GM21528 (cell line): Measurements from ENCODE around the gene HNMT.
"Not testable (repeated sequence)": the region's sequence is repeated elsewhere in the genome, so short reads cannot be mapped to it uniquely, and the experiment has no call there.

Experiments used
- ATAC-seq: cut with Tn5 transposase; IDR thresholded peaks from one replicate; pipeline ENCODE4 v1.9.1; 2021; ENCODE audit warnings: mild to moderate bottlenecking, moderate library complexity; ENCODE audit not compliant: unreplicated experiment, low FRiP score

HNMT gene

DNA sequence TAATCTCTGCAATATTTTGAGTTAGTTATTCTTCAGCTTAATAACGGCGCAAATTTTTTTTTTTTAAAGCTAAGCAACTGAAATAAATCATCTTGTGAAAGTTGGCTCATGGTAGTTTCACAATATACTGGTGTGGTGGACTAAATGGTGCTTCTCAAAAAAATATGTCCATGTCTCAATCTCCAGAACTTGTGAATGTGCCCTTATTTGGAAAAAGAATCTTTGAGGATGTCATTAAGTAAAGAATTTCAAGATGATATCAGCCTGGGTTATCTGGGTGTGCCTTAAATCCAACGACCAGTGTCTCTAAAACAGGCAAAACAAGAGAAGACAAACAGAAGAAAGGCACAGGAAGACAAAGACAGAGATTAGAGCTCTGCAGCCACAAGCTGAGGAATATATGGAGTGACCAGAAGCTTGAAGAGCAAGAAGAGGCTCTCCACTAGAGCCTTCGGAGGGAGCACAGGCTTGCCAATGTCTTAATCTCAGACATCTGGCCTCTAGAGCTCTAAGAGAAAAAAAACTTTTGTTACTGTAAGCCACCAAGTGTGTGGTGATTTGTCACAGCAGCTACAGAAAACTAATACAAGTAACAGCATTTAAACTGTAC lies 71.4 kb downstream of the HNMT start:
- ATAC-seq, result no peak

DNA sequence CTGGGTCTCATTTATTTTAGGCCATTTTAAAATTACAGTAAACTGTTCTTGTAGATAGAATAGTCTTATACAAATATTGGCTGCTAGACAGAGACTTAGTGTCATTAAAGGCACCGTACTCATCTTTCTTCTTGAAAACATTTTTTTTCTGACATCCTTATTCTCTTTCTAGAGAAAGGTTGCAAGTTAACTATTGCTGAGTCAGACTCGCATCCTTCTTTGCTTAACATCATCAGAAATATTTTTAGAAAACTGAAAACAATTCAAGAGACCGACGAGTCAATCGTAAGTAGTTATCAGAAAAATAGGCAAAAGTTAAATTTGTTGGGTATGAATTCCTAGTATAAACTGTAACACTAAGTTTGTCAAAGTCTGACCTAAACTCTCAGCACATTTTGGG lies 72.2 kb downstream of the HNMT start:
- no peak for ATAC-seq

DNA sequence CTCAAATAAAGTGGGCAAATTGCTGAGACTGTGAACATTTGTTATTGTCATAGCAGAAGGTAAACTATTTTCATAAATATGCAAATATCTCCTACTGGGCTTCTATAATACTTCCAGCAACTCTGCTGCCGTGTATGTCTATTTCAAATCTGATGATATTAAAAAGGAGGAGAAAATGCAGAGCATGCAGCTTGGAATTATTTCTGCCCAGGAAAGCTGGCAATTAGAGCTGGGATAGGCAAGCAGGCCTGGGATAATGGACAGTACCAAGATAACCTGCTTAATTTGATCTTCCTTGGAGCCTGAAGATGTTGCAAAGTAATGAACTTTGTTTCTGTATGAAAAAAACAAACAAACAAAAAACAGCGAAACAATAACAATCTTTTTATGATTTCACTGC lies 72.8 kb downstream of the HNMT start:
- no peak for ATAC-seq

DNA sequence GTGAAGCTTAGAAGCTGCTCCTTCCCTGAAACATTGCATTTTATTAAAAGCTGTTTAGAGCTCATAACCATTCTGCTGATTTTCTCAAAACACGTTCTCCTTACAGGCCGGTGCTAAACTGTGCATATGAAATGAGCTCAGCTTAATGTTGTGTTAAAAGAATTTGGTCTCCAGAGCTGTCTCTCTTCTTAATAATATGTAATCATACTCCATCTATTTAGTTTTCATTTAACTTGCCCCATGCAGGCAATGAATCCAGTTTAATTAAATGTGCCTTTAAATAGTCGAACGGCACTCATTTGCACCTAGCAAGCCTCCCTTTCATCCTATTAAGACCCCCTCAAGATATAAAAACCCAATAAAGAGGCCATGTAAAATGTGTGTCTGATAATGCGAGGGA lies 76.3 kb downstream of the HNMT start:
- no peak for ATAC-seq

DNA sequence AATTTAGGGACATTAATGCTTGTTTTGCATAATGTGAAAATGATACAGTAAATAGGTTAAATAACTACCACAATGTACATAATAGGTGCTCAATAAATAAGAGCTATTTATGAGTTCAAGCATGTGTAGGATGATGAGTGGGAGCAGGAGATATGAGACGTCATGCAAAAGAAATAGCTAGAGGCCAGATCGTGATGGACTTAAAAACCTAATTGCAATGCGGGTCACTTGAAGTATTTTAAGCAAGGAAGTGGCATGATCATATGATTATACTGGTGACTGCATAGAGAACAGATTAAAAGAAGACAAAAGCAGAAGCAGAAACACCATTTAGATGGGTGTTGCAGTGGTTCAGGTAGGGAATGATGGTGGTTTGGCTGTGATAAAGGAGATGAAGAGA lies 78.0 kb downstream of the HNMT start:
- no peak for ATAC-seq

DNA sequence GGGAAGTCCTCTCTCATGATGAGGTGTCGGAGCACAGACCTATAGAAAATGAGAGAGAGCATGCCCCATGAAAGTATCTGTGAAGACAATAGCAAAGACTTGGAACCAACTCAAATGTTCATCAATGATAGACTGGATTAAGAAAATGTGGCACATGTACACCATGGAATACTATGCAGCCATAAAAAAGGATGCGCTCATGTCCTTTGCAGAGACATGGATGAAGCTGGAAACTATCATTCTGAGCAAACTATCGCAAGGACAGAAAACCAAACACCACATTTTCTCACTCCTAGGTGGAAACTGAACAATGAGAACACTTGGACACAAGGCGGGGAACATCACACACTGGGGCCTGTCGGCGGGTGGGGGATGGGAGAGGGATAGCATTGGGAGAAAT lies 79.3 kb downstream of the HNMT start:
- not testable (repeated sequence) for ATAC-seq

DNA sequence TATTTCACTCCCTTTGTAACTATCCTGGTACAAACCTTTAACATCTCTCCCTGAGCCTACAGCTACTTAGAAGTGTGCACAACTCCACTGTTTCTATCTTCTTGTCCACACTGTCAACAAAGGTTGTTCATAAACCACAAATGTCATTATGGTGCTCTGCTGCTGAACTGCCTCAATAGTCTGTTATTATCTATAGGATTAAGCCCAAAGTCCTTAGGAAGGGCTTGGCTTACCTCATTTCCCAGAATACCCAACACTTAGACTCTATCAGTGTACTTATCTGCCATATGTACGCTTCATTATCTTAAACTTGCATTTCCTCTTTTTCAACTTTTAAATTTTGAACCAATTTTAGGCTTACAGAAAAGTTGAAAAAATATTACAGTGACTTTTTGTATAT lies 94.2 kb downstream of the HNMT start:
- no peak for ATAC-seq

DNA sequence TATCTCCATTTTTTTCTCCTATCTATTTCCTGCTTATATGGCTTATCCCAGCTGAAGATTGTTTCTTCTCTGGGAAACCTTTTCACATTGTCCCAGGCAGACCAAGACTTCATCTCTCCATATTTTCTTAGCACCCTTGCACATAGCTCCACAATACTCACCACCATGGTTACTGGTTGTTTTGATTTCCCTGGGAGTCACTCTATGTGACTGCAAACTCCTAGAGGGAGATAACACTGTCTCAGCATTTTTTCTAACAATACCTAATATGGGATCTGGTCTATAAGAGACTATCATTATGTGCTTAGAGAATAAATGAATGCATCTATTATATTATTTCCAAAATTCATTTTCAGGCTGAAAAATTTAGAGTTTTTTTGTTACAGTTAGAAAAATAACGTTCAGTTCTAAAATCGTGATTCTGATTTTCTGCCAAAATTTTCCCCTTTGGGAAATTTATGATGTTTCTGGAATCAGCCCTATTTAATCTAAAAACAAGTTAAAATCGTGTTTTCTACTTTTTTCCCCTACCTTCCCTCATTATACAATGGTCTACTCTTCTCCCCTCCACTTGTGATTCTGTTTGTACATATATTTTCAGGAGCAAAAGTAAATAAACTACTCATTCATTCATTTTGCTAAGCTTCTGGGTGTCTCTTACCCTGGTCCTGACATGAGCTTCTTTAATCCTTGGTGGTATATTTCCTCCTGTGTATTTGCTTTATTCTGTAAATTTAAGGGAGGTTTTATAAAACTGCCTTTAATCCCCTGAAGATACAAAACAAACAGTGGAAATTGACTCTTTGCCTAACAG lies 95.4 kb downstream of the HNMT start:
- ATAC-seq, result no peak

DNA sequence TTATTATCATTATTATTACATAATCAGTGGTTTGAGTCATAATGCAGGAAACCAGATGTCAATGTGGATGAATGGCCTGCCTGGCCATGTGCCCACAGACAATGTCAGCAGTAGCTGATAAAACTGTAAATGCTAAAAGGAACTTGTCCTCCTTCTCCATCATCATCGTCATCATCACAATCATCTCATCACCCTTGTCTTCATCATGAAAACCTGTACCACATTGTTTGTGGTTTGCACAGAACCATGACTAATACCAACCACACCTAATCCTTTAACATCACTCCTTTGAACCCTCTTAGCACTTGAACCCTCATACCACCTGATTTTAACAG lies 96.0 kb downstream of the HNMT start:
- no peak for ATAC-seq

DNA sequence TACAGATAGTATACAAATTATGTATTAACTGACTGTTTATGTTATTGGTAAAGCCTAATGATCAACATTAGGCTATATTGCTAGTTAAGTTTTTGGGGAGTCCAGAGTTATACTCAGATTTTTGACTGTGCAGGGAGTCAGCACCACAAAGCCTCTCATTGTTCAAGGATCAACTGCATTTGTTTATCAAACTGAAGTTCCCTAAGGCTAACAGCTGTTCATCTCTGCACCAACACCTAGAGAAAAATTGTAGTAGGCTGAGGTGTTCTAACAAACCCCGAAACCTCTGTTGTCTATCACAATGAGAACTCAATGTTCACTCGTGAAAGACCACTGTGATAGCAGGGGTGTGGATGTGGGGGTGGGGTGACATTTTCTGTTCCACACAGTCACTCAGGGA lies 97.7 kb downstream of the HNMT start:
- no peak for ATAC-seq

DNA sequence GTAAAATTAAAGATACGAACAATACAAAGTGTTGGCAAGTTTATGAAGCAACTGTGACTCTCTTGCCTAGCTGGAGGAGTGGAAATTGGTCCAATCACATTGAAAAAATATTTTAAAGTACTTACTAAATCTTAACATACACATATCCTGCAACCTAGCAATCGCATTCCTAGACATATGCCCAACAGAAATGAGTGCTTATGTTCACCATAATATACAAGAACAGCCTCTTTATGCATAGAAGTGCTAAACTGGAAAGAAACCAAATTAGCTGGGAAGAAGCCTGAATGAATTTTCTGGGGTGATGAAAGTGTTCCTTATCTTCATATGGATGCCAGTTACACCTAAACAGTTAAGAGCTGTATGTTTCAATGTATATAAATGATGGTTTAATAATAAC lies 98.9 kb downstream of the HNMT start:
- no peak for ATAC-seq
